BLaER1 treated with 17β-estradiol and CSF1 and Interleukin-3, amounts not matched to agents 10 nM and 100 nM (cell line): ENCODE measurements around the gene SFPQ.

Experiments
- H3K27ac ChIP-seq, 11 experiments: shearing (Covaris generic); formaldehyde crosslinking; 2 replicates each; pipeline ENCODE4 v1.8.1; 2022
- H3K27me3 ChIP-seq, 11 experiments: shearing (Covaris generic); formaldehyde crosslinking; 2 replicates each; pipeline ENCODE4 v1.8.1; 2022
- H3K36me3 ChIP-seq, 11 experiments: shearing (Covaris generic); formaldehyde crosslinking; 2 replicates each; pipeline ENCODE4 v1.8.1; 2022
- H3K4me1 ChIP-seq, 10 experiments: shearing (Covaris generic); formaldehyde crosslinking; 2 replicates each; pipeline ENCODE4 v1.8.1; 2022
- H3K4me2 ChIP-seq, 11 experiments: shearing (Covaris generic); formaldehyde crosslinking; 2 replicates each; pipeline ENCODE4 v1.8.1; 2022
- H3K4me3 ChIP-seq, 10 experiments: shearing (Covaris generic); formaldehyde crosslinking; 2 replicates each; pipeline ENCODE4 v1.8.1; 2022
- H3K9ac ChIP-seq, 11 experiments: shearing (Covaris generic); formaldehyde crosslinking; 2 replicates each; pipeline ENCODE4 v1.8.1; 2022
- H3K9me3 ChIP-seq, 11 experiments: shearing (Covaris generic); formaldehyde crosslinking; replicated peaks in 1 of 11; 2 replicates each; pipeline ENCODE4 v1.8.1; 2022
- H4K20me1 ChIP-seq, 11 experiments: shearing (Covaris generic); formaldehyde crosslinking; 2 replicates each; pipeline ENCODE4 v1.8.1; 2022
- Cebpa-rat ChIP-seq, 11 experiments: shearing (Covaris generic); IDR thresholded peaks; 2 replicates each; pipeline ENCODE4 v1.8.1; 2022

The SFPQ gene

DNA sequence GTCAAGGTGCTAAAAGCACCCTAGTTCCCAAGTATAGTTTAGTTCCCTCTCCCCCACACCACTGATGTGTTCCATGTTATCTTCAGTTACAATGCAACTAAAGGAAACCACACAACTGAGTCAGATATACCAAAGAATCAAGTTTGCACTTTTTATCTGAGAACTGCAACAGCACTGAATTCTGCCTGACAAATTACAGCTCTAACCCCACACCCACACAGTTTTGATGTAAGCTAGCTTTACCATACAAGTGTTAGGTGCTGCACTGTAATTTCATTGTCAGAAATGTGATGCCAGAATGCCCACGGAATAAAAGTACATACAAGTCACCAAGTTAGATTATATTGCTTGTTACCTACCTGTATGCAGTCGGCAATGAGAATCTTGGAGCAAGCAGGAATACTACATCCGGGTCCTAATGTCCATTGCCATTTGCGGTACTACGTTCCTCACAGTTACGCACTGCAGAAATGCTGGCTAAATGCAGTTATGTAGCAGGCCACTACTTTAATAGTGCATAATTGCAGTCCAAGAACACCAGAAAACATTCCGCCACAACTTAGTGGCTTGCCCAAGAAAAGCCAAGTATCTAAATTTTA is 12.1 kb downstream of the SFPQ start:
- Histone ChIP-seq H4K20me1 (peaks cover 99 to 100% (median 100%) of the 10 kb centered on the region in 11 experiments), H3K9ac (no peak overlapping the region), H3K27ac (no peak overlapping the region), H3K36me3 (peaks cover 100% of the 10 kb centered on the region in 11 experiments), H3K4me2 (peak overlapping the region in 6 of 11 experiments; percentile 2 to 42 (median 17); a peak in 9 of 22 replicates), H3K4me1 (peaks cover 12 to 69% (median 37%) of the 10 kb centered on the region in 10 experiments), H3K4me3 (no peak overlapping the region), H3K9me3 (no peaks in the 10 kb centered on the region), H3K27me3 (no peaks in the 10 kb centered on the region)
- TF ChIP-seq Cebpa-rat (IDR thresholded peaks at IDR 0.05), result no peak

DNA sequence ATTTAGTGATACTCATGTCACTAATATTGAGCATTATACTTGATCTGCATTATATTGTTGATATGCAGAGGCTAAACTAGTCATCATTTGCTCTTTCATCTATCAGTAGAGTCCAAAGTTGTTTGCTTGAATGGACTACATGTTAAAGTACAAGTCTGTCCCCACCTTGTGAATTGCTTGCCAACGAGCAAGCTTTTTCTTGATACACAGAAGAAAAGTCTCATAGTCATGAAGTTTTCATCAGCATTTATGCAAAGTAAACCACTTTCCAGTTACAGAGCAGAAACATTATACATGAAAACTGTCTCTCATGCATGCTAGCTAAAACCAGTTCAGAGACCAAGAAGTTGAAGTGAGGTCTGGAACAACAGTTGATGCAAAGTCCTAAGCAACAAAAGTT is 13.0 kb downstream of the SFPQ start:
- Histone ChIP-seq H4K20me1 (peaks cover 99 to 100% (median 100%) of the 10 kb centered on the region in 11 experiments), H3K4me1 (peaks cover 12 to 60% (median 36%) of the 10 kb centered on the region in 10 experiments; a peak in 18 of 20 replicates), H3K9me3 (no peaks in the 10 kb centered on the region), H3K36me3 (peaks cover 100% of the 10 kb centered on the region in 11 experiments), H3K4me2 (peak overlapping the region in 4 of 11 experiments; percentile 2 to 42 (median 19); a peak in 3 of 22 replicates), H3K27me3 (no peaks in the 10 kb centered on the region), H3K27ac (no peak overlapping the region), H3K4me3 (no peak overlapping the region), H3K9ac (no peak overlapping the region)
- TF ChIP-seq Cebpa-rat (IDR thresholded peaks at IDR 0.05), result no peak

DNA sequence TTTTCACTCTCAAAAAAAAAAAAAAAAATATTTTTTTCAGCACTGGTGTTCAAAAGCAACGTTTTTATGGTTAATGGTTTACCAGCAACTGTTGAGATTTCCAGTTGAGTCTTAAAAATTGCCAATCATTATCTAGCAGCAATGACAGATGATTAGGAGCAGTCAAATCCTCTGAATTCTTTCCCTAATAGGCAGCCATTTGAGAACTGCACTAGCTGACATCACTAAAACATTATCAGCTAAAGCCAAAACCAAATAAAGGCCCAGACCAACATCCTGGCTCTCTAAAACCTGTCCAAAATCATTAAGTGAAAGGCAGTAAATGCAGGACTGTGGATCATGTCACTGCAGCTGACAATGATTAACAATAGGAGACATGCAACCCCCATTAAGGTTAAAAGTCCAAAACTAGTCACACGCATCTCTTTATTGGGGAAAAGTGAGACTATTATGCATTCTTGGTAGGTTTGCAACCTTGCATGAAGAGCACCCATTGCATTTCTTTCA is 14.0 kb downstream of the SFPQ start:
- TF ChIP-seq Cebpa-rat (IDR thresholded peaks at IDR 0.05), result no peak
- Histone ChIP-seq H3K4me1 (peaks cover 12 to 50% (median 31%) of the 10 kb centered on the region in 10 experiments; a peak in 18 of 20 replicates), H3K4me2 (no peak overlapping the region), H3K9me3 (no peaks in the 10 kb centered on the region), H3K4me3 (no peak overlapping the region), H3K9ac (no peak overlapping the region), H3K27ac (no peak overlapping the region), H3K27me3 (no peaks in the 10 kb centered on the region), H3K36me3 (peaks cover 93 to 100% (median 99%) of the 10 kb centered on the region in 11 experiments), H4K20me1 (peaks cover 98 to 100% (median 100%) of the 10 kb centered on the region in 11 experiments)

DNA sequence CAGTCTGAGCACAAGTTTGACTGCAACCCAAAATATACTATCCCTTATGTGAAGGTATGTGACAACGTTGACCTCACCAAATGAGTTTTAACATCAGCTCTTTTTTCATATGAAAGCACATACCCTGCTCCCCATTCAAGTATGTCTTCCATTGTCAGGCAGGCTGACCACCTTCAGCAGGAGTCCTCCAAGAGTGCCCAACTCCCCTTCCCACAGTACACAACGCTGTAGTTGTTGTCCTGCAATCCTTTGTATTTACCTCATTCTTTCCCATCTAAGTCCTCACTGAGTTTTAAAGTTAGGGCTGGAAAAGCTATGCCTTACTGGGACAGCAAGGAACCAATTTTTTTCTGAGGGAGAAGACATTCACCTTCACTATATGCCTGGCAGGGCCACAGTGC is 14.7 kb downstream of the SFPQ start:
- peaks cover 92 to 100% (median 99%) of the 10 kb centered on the region in 11 experiments for H4K20me1 ChIP-seq
- no peak overlapping the region for H3K4me3 ChIP-seq
- H3K4me2 ChIP-seq, result no peak overlapping the region
- no peak for TF ChIP-seq Cebpa-rat (IDR thresholded peaks at IDR 0.05)
- peaks cover 87 to 96% (median 92%) of the 10 kb centered on the region in 11 experiments for H3K36me3 ChIP-seq
- no peak overlapping the region for H3K27ac ChIP-seq
- H3K4me1 ChIP-seq, result peaks cover 12 to 44% (median 29%) of the 10 kb centered on the region in 10 experiments; a peak in 18 of 20 replicates
- no peaks in the 10 kb centered on the region for H3K27me3 ChIP-seq
- no peaks in the 10 kb centered on the region for H3K9me3 ChIP-seq
- no peak overlapping the region for H3K9ac ChIP-seq

DNA sequence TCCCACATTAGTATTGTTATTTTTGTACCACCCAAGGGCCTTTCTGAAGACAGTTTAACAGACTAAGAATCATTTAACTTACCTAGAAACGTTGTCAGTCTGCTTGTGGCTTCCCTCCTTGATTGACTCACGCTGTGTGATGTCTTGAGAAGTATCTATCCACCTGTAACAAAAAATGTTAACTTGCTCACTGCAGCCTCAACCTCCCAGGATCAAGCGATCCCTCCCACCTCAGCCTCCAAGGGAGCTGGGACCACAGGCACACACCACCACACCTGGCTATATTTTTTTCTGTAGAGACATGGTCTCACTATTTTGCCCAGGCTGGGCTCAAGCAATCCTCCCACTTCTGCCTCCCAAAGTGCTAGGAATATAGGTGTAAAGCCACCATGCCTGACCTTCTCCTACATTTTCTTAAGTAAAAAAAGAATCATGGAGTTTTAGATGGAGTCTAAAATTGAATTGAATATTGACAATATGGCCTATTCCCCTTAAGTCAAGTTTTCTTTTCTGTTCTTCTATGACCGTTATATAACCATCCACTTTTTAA is 15.6 kb downstream of the SFPQ start:
- Histone ChIP-seq H3K27ac (no peak overlapping the region), H4K20me1 (peaks cover 84 to 100% (median 99%) of the 10 kb centered on the region in 11 experiments), H3K36me3 (peaks cover 77 to 86% (median 83%) of the 10 kb centered on the region in 11 experiments), H3K27me3 (no peaks in the 10 kb centered on the region), H3K9ac (no peak overlapping the region), H3K9me3 (no peaks in the 10 kb centered on the region), H3K4me1 (peaks cover 12 to 34% (median 22%) of the 10 kb centered on the region in 10 experiments; a peak in 18 of 20 replicates), H3K4me3 (no peak overlapping the region), H3K4me2 (no peak overlapping the region)
- no peak for TF ChIP-seq Cebpa-rat (IDR thresholded peaks at IDR 0.05)

DNA sequence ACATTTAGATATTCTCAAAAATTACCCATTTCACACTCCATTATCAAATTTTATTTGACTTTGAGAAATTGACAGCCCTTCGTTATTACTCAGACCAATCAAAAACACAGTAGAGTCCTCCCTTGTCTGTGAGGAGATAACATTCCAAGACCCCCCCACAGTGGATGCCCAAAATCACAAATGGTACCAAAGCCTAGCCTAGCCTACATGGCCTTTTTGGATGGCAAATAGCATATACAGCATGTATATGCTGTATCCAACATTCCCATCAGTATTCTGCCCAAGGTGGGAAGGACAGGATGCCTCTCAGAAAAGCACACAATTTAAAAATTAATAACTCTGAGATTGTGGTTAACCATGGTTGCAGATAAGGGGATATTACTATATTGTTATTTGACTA is 17.3 kb downstream of the SFPQ start:
- Histone ChIP-seq H3K27ac (no peak overlapping the region), H3K4me1 (peaks cover 3 to 17% (median 9%) of the 10 kb centered on the region in 10 experiments; a peak in 16 of 20 replicates), H3K4me3 (no peak overlapping the region), H3K27me3 (no peaks in the 10 kb centered on the region), H3K9ac (no peak overlapping the region), H3K4me2 (no peak overlapping the region), H3K36me3 (peaks cover 60 to 69% (median 66%) of the 10 kb centered on the region in 11 experiments), H3K9me3 (no peaks in the 10 kb centered on the region), H4K20me1 (peaks cover 66 to 91% (median 82%) of the 10 kb centered on the region in 11 experiments)
- TF ChIP-seq Cebpa-rat (IDR thresholded peaks at IDR 0.05), result no peak

DNA sequence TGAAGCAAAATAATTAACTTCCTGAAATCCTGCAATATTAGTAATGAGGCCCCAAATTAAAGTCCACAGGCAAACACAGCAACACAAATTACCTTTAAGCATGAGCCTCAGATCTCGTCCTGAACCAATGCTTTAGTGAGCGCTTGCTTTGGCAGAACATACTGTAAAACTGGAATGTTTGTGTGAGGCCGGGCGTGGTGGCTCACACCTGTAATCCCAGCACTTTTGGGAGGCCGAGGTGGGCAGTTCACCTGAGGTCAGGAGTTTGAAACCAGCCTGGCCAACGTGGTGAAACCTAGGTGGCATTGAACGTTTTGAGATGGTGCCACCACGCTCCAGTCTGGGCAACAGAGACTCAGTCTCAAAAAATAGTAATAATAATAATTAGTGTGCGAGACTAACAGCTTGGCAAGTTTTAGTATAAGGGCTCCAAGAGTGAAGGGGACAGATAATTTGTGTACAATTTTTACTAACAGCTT is 17.8 kb downstream of the SFPQ start:
- Histone ChIP-seq H3K4me3 (no peak overlapping the region), H3K27me3 (no peaks in the 10 kb centered on the region), H3K4me1 (peaks cover 0 to 13% (median 5%) of the 10 kb centered on the region in 10 experiments; a peak in 10 of 20 replicates), H3K36me3 (peaks cover 55 to 64% (median 61%) of the 10 kb centered on the region in 11 experiments), H4K20me1 (peaks cover 62 to 86% (median 78%) of the 10 kb centered on the region in 11 experiments), H3K9ac (no peak overlapping the region), H3K4me2 (no peak overlapping the region), H3K9me3 (no peaks in the 10 kb centered on the region), H3K27ac (no peak overlapping the region)
- no peak for TF ChIP-seq Cebpa-rat (IDR thresholded peaks at IDR 0.05)

DNA sequence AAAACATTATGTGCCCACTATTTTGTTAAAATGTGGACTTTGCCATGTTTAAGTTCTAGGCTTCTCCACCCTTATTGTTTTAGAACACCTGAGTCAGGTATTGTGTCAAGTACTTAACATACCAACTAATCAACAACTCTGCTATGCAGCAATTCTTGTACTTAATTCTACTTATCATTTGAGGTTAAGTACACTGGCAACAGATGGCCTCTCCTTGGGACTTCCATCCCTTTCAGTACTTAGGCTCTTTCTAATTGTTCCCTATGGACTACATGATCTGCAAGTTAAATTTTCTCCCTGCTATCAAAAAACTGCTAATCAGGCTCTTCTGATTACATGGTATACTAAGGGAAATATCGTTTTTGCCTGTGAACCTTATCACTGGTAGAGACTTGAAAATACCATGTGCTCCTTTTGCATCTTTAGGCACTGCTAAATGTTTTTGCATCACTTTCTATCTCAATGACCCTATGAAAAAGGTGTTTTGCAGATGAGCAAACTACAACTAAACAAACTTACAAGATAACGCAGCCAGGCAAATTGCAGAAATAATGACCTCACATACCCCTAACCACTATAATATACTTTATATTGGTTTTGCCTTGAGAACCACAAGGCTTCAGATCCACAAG is 18.9 kb downstream of the SFPQ start:
- no peak overlapping the region for H3K27ac ChIP-seq

DNA sequence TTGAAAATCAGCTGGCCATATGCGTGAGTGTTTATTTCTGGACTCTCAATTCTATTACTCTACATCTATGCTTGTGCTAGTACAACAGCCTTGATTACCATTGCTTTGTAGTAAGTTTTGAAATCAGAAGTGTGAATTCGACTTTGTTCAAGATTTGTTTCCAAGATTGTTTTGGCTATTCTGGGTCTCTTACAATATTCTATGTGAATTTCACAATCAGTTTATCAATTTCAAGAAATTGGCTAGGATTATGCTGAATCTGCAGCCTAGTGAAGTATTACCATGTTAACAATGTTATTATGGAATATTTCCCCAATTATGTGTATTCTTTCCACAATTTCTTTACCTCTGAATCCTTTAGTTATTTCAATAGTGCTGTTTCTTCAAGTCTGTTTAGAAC is 19.5 kb downstream of the SFPQ start:
- H3K4me1 ChIP-seq, result no peaks in the 10 kb centered on the region
- TF ChIP-seq Cebpa-rat (IDR thresholded peaks at IDR 0.05), result no peak
- peaks cover 39 to 48% (median 44%) of the 10 kb centered on the region in 11 experiments for H3K36me3 ChIP-seq
- H3K9ac ChIP-seq, result no peak overlapping the region
- no peak overlapping the region for H3K4me2 ChIP-seq
- no peak overlapping the region for H3K4me3 ChIP-seq
- no peaks in the 10 kb centered on the region for H3K9me3 ChIP-seq
- H4K20me1 ChIP-seq, result peaks cover 45 to 70% (median 61%) of the 10 kb centered on the region in 11 experiments
- H3K27ac ChIP-seq, result no peak overlapping the region
- no peaks in the 10 kb centered on the region for H3K27me3 ChIP-seq

More for the DNA sequence above, 18.9 kb downstream of the SFPQ start:
- no peak overlapping the region for H3K9ac ChIP-seq
- no peaks in the 10 kb centered on the region for H3K27me3 ChIP-seq
- no peak overlapping the region for H3K4me2 ChIP-seq
- H3K9me3 ChIP-seq, result no peaks in the 10 kb centered on the region
- H3K36me3 ChIP-seq, result peaks cover 44 to 53% (median 50%) of the 10 kb centered on the region in 11 experiments
- no peak overlapping the region for H3K4me3 ChIP-seq
- H4K20me1 ChIP-seq, result peaks cover 51 to 75% (median 66%) of the 10 kb centered on the region in 11 experiments
- peaks cover 0 to 2% (median 0%) of the 10 kb centered on the region in 10 experiments; a peak in 1 of 20 replicates for H3K4me1 ChIP-seq
- no peak for TF ChIP-seq Cebpa-rat (IDR thresholded peaks at IDR 0.05)
